Measurements from ENCODE around the gene RPS21. TPM values are rescaled to one million over a fixed set of nuclear protein-coding genes. Genes with fewer than 3 reads are reported as not detected.

Gene RPS21
- total RNA-seq, 6 experiments from 2014 or later, result 1,061 to 1,388 (median 1,229) TPM

DNA sequence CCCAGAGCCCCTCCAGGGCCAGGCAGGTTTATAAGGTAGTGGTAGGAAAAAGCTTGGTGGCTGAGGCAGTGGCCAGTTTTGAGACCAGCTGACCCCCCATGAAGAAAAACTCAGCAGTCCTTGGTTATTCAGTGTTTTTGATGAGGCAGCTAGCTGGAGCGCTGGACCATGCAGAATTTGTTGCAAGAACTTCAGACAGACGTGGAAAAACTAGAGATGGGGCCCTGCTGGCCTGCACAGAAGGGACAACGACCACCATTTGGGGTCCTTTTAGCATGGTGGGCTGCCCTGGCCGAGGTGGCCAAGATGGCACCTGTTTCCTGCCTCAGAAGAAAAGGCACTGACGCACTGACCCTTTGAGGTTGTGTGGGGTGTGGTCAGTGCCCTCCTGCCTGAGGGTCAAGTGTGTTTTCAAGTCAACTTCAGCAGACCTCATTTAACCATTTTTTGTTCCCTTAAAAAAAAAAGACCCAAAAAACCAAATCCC lies 2.7 kb downstream of the RPS21 start:
- no peak overlapping the region for H3K4me3 Mint-ChIP-seq
- H3K4me1 Mint-ChIP-seq (ENCODE audit: low read depth), result peaks cover 32% of the 10 kb centered on the region
- H3K27me3 Mint-ChIP-seq (ENCODE audit: insufficient read depth), result peaks cover 4% of the 10 kb centered on the region
- no peak for DNase-seq
- TF ChIP-seq, protein P1, sequence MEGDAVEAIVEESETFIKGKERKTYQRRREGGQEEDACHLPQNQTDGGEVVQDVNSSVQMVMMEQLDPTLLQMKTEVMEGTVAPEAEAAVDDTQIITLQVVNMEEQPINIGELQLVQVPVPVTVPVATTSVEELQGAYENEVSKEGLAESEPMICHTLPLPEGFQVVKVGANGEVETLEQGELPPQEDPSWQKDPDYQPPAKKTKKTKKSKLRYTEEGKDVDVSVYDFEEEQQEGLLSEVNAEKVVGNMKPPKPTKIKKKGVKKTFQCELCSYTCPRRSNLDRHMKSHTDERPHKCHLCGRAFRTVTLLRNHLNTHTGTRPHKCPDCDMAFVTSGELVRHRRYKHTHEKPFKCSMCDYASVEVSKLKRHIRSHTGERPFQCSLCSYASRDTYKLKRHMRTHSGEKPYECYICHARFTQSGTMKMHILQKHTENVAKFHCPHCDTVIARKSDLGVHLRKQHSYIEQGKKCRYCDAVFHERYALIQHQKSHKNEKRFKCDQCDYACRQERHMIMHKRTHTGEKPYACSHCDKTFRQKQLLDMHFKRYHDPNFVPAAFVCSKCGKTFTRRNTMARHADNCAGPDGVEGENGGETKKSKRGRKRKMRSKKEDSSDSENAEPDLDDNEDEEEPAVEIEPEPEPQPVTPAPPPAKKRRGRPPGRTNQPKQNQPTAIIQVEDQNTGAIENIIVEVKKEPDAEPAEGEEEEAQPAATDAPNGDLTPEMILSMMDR (IDR thresholded peaks at IDR 0.05), result no peak
- no peaks in the 10 kb centered on the region for H3K9me3 Mint-ChIP-seq
- peak overlapping the region; percentile 27; the same call in 1 of the 2 replicates for H3K27ac Mint-ChIP-seq
- peaks cover 26% of the 10 kb centered on the region for H3K36me3 Mint-ChIP-seq (ENCODE audit: low read depth)

DNA sequence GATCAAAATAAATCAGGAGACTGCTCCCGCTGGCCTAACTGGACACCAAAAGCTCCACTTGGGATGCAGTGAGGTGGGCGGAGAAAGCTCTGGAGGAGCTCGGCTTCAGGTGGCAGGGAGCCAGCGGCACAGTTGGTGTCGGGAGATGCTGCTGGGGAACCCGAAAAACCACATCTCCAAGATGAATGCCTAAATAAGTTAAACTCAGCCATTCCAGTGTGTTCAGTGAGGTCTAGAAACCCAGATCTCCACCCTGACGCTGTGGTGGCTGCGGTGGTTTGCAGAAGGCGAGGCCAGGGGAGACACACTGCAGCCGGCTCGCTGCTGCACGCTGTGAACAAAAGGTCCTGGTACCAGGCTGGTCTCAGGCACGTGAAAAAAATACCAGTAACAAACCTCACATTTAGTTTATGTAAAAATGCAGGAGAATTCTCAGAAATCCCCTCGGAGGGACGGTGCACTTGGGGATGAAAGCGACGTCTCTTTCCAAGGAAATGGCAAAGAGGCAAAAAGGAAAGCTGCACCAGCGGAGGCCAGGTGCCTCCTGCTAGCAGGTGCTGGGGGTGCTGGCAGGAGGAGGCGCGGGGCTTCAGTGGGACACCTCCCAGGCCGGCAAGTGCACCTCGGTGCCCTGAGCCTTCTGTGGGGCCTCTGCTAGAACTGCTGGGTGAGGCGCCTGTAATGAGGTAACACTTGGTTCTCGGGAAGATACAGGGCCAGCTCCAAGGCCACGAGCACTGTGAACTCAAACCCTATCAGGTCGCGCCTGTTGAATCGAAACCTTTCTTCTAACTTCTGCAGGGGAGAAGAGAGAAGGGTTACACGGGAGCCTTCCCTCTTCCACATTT lies 3.6 kb downstream of the RPS21 start:
- Mint-ChIP-seq H3K4me1 (ENCODE audit: low read depth) (peaks cover 25% of the 10 kb centered on the region), H3K4me3 (no peak overlapping the region), H3K9me3 (no peaks in the 10 kb centered on the region), H3K36me3 (ENCODE audit: low read depth) (peaks cover 26% of the 10 kb centered on the region), H3K27ac (no peak overlapping the region), H3K27me3 (ENCODE audit: insufficient read depth) (peaks cover 4% of the 10 kb centered on the region)
- DNase-seq, result no peak
- TF ChIP-seq, protein P1 (IDR thresholded peaks at IDR 0.05), result no peak

DNA sequence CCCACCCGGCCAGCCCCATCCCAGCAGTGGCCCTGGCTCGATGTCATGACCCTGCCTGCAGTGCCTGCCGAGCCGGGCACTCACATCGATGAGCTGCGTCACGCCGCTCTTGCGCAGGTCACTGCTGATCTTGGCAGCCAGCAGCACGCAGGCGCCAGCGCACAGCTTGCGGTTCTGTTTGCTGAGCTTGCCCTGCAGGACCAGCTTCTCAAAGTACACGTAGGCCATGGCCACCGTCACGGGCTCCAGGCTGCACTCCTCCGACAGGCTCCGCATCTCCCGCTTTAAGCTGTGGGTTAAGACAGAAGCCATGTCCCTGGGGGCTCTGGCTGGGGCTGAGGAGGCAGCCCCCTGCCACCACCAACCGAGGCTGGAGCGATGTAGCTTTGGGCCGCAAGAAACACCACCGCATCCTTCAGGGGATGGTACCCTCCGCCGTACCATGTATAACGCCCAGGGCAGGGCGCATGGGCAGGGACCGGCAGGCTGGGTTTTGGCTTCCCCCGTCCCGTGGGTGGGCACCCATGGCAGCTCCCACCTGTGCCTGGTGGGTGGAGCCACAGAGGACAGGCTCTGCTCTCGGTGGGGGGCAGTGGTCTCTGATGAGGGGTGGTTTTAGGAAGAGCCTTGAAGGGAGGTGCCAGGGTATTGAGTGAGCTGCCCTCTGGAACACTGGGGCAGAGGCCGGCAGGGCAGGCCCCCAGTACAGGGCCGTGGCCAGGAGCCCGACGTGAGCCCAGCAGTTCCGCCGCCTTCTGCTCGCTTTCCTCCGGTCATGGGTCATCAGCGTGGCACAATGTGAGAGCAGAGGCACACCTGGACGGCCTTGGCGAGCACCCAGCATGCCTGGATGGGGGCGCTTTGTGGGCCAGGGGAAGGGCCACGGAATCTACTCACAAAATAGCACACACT lies 4.5 kb downstream of the RPS21 start:
- Mint-ChIP-seq H3K4me1 (ENCODE audit: low read depth) (peaks cover 18% of the 10 kb centered on the region), H3K27me3 (ENCODE audit: insufficient read depth) (peaks cover 4% of the 10 kb centered on the region), H3K36me3 (ENCODE audit: low read depth) (peaks cover 26% of the 10 kb centered on the region), H3K4me3 (no peak overlapping the region), H3K9me3 (no peaks in the 10 kb centered on the region), H3K27ac (no peak overlapping the region)
- TF ChIP-seq, protein P1 (IDR thresholded peaks at IDR 0.05), result no peak
- no peak for DNase-seq

DNA sequence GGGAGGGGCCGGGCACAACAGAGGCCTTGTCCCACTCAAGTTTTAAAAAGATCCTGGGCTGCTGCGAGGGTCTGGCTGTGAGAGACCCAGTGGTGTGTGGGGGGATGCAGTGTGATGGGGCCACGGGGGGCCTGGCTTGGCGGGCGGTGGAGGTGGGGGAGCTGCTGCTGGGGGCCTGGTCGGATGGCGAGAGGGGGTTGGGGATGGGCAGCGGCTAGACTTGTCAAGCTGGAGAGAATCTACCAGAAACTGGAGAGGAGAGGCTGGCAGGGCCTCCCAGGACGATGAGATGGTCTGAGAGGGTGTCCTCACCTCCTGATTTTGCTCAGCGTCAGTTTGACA lies 5.1 kb downstream of the RPS21 start:
- H3K4me1 Mint-ChIP-seq (ENCODE audit: low read depth), result peaks cover 18% of the 10 kb centered on the region
- H3K27ac Mint-ChIP-seq, result no peak overlapping the region; the same call in 1 of the 2 replicates
- DNase-seq, result no peak
- peaks cover 27% of the 10 kb centered on the region for H3K36me3 Mint-ChIP-seq (ENCODE audit: low read depth)
- TF ChIP-seq, protein P1 (IDR thresholded peaks at IDR 0.05), result no peak
- peaks cover 2% of the 10 kb centered on the region; the same call in 1 of the 2 replicates for H3K27me3 Mint-ChIP-seq (ENCODE audit: insufficient read depth)
- no peak overlapping the region for H3K4me3 Mint-ChIP-seq
- H3K9me3 Mint-ChIP-seq, result no peaks in the 10 kb centered on the region

DNA sequence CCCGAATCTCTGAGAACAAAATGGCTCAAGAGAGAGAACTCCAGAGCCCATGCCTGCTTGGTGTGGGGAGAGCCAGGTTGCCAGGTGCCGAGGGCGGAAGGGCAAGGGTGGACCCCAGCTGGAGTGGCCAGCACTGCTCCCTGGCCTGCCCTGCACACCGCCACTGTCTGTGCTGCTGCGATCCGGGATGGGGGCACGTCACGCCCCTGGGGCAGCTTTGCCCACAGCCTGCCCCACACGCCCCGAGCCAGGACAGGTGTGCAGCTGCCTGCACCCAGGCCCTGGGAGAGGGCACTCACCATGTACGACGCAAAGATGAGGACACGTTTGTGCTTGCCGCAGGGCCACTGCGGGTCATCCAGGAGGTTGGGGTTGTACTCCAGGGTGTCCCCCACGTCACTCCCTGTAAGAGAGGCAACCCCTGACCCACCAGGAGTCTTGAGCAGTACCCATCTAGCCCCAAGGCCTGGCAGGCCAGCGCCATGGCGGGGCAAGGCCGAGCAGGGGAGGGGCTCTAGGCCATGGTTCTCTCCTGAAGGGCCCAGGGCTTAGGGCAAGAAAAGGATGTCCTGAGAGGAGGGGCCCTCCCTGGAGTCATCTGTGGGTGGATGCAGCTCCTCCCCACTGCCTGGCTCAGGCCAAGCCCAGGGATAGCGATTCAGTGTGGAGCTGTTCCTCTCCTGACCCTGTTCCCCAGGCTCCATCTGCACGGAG lies 5.9 kb downstream of the RPS21 start:
- H3K27me3 Mint-ChIP-seq (ENCODE audit: insufficient read depth), result peaks cover 2% of the 10 kb centered on the region; the same call in 1 of the 2 replicates
- H3K27ac Mint-ChIP-seq, result no peak overlapping the region
- TF ChIP-seq, protein P1 (IDR thresholded peaks at IDR 0.05), result no peak

More for the DNA sequence above, 5.9 kb downstream of the RPS21 start:
- Mint-ChIP-seq H3K4me3 (no peak overlapping the region), H3K4me1 (ENCODE audit: low read depth) (peaks cover 15% of the 10 kb centered on the region), H3K9me3 (0 out of 2 replicates have a peak, but pooled peaks cover 3% of the 10 kb centered on the region), H3K36me3 (ENCODE audit: low read depth) (peaks cover 30% of the 10 kb centered on the region)
- no peak for DNase-seq
